Neural progenitor cell (in vitro differentiated cells): Measurements from ENCODE around the gene HIKESHI.

Experiments
- EZH2 ChIP-seq: fragments of 200-600 bp; sonication (generic); IDR thresholded peaks from 2 replicates; pipeline ENCODE4 v1.6.1; 2017; ENCODE audit warnings: antibody characterized with exemption, mild to moderate bottlenecking, moderate library complexity
- EZH2phosphoT487 ChIP-seq: fragments of 200-600 bp; sonication (generic); IDR thresholded peaks from 2 replicates; pipeline ENCODE4 v1.6.1; 2017; ENCODE audit warnings: antibody characterized with exemption
- TF ChIP-seq, protein P1 (sequence below): fragments of 200-600 bp; sonication (generic); IDR thresholded peaks from 2 replicates; pipeline ENCODE4 v1.5.1; 2017; ENCODE audit warnings: antibody characterized with exemption, mild to moderate bottlenecking

DNA sequence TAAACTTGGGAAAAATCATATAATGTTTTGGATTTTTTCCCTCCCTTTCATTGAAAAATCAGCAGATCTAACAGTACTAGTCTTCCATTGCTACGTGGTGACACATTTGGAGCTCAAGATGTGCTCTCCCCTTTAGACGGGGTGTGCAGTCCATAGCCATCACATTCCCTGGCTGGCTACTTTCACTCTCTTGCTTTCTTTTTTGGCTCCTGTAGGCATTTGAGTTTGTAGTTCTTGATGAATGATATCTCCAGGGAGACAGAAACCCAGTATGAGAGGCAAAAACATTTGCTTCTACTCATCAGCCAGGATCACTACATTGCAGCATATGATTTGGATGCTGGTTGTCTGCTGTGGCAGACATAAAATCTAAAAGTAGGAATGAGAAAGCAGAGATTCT, 84.7 kb downstream of the HIKESHI start:
- TF ChIP-seq, protein P1, sequence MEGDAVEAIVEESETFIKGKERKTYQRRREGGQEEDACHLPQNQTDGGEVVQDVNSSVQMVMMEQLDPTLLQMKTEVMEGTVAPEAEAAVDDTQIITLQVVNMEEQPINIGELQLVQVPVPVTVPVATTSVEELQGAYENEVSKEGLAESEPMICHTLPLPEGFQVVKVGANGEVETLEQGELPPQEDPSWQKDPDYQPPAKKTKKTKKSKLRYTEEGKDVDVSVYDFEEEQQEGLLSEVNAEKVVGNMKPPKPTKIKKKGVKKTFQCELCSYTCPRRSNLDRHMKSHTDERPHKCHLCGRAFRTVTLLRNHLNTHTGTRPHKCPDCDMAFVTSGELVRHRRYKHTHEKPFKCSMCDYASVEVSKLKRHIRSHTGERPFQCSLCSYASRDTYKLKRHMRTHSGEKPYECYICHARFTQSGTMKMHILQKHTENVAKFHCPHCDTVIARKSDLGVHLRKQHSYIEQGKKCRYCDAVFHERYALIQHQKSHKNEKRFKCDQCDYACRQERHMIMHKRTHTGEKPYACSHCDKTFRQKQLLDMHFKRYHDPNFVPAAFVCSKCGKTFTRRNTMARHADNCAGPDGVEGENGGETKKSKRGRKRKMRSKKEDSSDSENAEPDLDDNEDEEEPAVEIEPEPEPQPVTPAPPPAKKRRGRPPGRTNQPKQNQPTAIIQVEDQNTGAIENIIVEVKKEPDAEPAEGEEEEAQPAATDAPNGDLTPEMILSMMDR = no peak
- TF ChIP-seq EZH2 (no peak), EZH2phosphoT487 (no peak)
